Neural cell (in vitro differentiated cells): ENCODE measurements around the gene SFMBT1.

Experiments
- CTCF ChIP-seq: fragments of 450-650 bp; IDR thresholded peaks from 2 replicates; pipeline ENCODE4 v1.5.1; 2014; ENCODE audit warnings: antibody characterized with exemption, mild to moderate bottlenecking, moderate library complexity; ENCODE audit not compliant: poor library complexity, severe bottlenecking
- EP300 ChIP-seq: fragments of 450-650 bp; conservative IDR thresholded peaks from 2 replicates; pipeline ENCODE4 v1.6.1; 2014; ENCODE audit warnings: antibody characterized with exemption, mild to moderate bottlenecking, moderate library complexity; ENCODE audit not compliant: poor library complexity, severe bottlenecking
- EZH2 ChIP-seq: fragments of 200-600, 300-800 bp; shearing (Covaris generic), sonication (generic); IDR thresholded peaks from 2 replicates; pipeline ENCODE4 v1.6.1; 2014; ENCODE audit warnings: antibody characterized with exemption, low read length, borderline replicate concordance, mild to moderate bottlenecking; ENCODE audit not compliant: insufficient read depth, poor library complexity, severe bottlenecking
- POLR2AphosphoS5 ChIP-seq: IDR thresholded peaks from 2 replicates; pipeline ENCODE4 v1.6.1; 2012
- RAD21 ChIP-seq: fragments of 450-650 bp; conservative IDR thresholded peaks from 2 replicates; pipeline ENCODE4 v1.6.1; 2014; ENCODE audit warnings: antibody characterized with exemption, mild to moderate bottlenecking, moderate library complexity
- REST ChIP-seq: IDR thresholded peaks from 2 replicates; pipeline ENCODE4 v1.6.1; 2012; ENCODE audit warnings: borderline replicate concordance
- SMC3 ChIP-seq: fragments of 450-650 bp; conservative IDR thresholded peaks from 2 replicates; pipeline ENCODE4 v1.6.1; 2014; ENCODE audit warnings: antibody characterized with exemption, mild to moderate bottlenecking, moderate library complexity; ENCODE audit not compliant: poor library complexity
- TAF1 ChIP-seq: IDR thresholded peaks from 2 replicates; pipeline ENCODE4 v1.6.1; 2012; ENCODE audit warnings: low read depth

GRCh38 chr3:52890735-52891134, 155.1 kb downstream of the SFMBT1 start:
- no peak for TF ChIP-seq CTCF
- no peak for TF ChIP-seq TAF1
- no peak for TF ChIP-seq SMC3
- TF ChIP-seq POLR2AphosphoS5, result no peak
- TF ChIP-seq RAD21, result no peak
- TF ChIP-seq EP300, result no peak
- no peak for TF ChIP-seq EZH2
- no peak for TF ChIP-seq REST
